Activated B cell treated with CpG ODN at 0.5 μM for 24 hours (primary cell): ENCODE measurements around the gene PNKD. TPM values are rescaled to one million over a fixed set of nuclear protein-coding genes. Genes with fewer than 3 reads are reported as not detected.

Source experiments
- ATAC-seq: fragments of 200-7000 bp; cut with Tn5 transposase; one replicate; pipeline ENCODE4 v1.10.0; 2021; ENCODE audit warnings: low read depth, mild to moderate bottlenecking, moderate library complexity
- CTCF ChIA-PET: fragments of 350-600 bp; sonication (Branson Sonifier 250); formaldehyde crosslinking; loops from one replicate; lab custom pipeline; 2021; ENCODE audit warnings: antibody characterized with exemption; lab: Charles Lee
- POLR2A ChIA-PET: fragments of 350-600 bp; sonication (Branson Sonifier 250); formaldehyde crosslinking; loops from one replicate; lab custom pipeline; 2021; ENCODE audit warnings: antibody characterized with exemption; lab: Charles Lee
- DNase-seq: peaks from one replicate; pipeline ENCODE4 v3.0.0; 2022
- H3K27ac Mint-ChIP-seq: one replicate; pipeline ENCODE4 v1.8.0; 2020; ENCODE audit warnings: mixed read lengths
- H3K27me3 Mint-ChIP-seq: one replicate; pipeline ENCODE4 v1.8.0; 2021; ENCODE audit warnings: mixed read lengths
- H3K36me3 Mint-ChIP-seq: one replicate; pipeline ENCODE4 v1.8.0; 2021; ENCODE audit warnings: low read depth, mixed read lengths
- H3K4me1 Mint-ChIP-seq: one replicate; pipeline ENCODE4 v1.8.0; 2021; ENCODE audit warnings: mixed read lengths
- H3K4me3 Mint-ChIP-seq: one replicate; pipeline ENCODE4 v1.8.0; 2020; ENCODE audit warnings: mild to moderate bottlenecking, mixed read lengths
- H3K9me3 Mint-ChIP-seq: one replicate; pipeline ENCODE4 v1.8.0; 2020; ENCODE audit warnings: mixed read lengths
- CTCF ChIP-seq: fragments of 200-600 bp; IDR thresholded peaks from one replicate; pipeline ENCODE4 v1.8.0; 2022; ENCODE audit warnings: antibody characterized with exemption, mild to moderate bottlenecking
- intact Hi-C: fragments of 100-400 bp; cut with micrococcal nuclease; formaldehyde crosslinking; loops from one replicate; pipeline ENCODE4 v1.15.1; 2024
- total RNA-seq: library from RNA; stranded (reverse); gene quantifications from 2 replicates; pipeline ENCODE4 v1.2.3, GENCODE V29; 2022

Gene PNKD
- total RNA-seq, 1 donor from 2014 or later: 21.0 TPM

GRCh38 chr2:218238887-218239286 is 31.4 kb upstream of the PNKD start:
- DNase-seq: no peak
- ChIA-PET POLR2A (interaction anchor here (1.4 kb wide), 1 partner anchor 10 kb away, joined by 7 read pairs; no protein-coding TSS in a partner anchor), CTCF (no interaction called here)

GRCh38 chr2:218244204-218244603 is 26.1 kb upstream of the PNKD start:
- no peaks in the 10 kb centered on the region for H3K27me3 Mint-ChIP-seq
- peaks cover 98% of the 10 kb centered on the region for H3K36me3 Mint-ChIP-seq

More at GRCh38 chr2:218238887-218239286, 31.4 kb upstream of the PNKD start:
- TF ChIP-seq CTCF: no peak
- Mint-ChIP-seq H3K9me3 (no peaks in the 10 kb centered on the region), H3K27ac (no peak overlapping the region), H3K4me3 (no peak overlapping the region), H3K36me3 (peaks cover 96% of the 10 kb centered on the region), H3K4me1 (no peaks in the 10 kb centered on the region), H3K27me3 (no peaks in the 10 kb centered on the region)
- intact Hi-C loops: no loop called here
- ATAC-seq: no peak

GRCh38 chr2:218244665-218245064 is 25.7 kb upstream of the PNKD start:
- no peak for TF ChIP-seq CTCF
- Mint-ChIP-seq H3K27ac (peak overlapping the region; percentile 18), H3K4me3 (no peak overlapping the region), H3K4me1 (no peaks in the 10 kb centered on the region), H3K36me3 (peaks cover 98% of the 10 kb centered on the region), H3K27me3 (no peaks in the 10 kb centered on the region), H3K9me3 (no peaks in the 10 kb centered on the region)
- DNase-seq (no peak), ATAC-seq (no peak)
- POLR2A ChIA-PET: interaction anchor here (0.9 kb wide), 1 partner anchor 10 kb away, joined by 3 read pairs; no protein-coding TSS in a partner anchor
- CTCF ChIA-PET: no interaction called here
- intact Hi-C loops: loop anchor here (2.0 to 5.0 kb wide), 2 partner anchors 16 to 57 kb away; no protein-coding TSS in a partner anchor

More at GRCh38 chr2:218244204-218244603, 26.1 kb upstream of the PNKD start:
- ATAC-seq: no peak
- no peak for DNase-seq
- Mint-ChIP-seq H3K27ac (no peak overlapping the region), H3K4me1 (no peaks in the 10 kb centered on the region), H3K9me3 (no peaks in the 10 kb centered on the region), H3K4me3 (no peak overlapping the region)
- TF ChIP-seq CTCF: no peak
- ChIA-PET CTCF (no interaction called here), POLR2A (interaction anchor here (0.9 kb wide), 1 partner anchor 32 kb away, joined by 3 read pairs; no protein-coding TSS in a partner anchor)
- intact Hi-C loops: loop anchor here (2.0 to 5.0 kb wide), 2 partner anchors 15 to 57 kb away; no protein-coding TSS in a partner anchor

GRCh38 chr2:218245214-218245613 is 25.1 kb upstream of the PNKD start:
- DNase-seq (no peak), ATAC-seq (no peak)
- ChIA-PET POLR2A (interaction anchor here (0.9 kb wide), 1 partner anchor 10 kb away, joined by 3 read pairs; no protein-coding TSS in a partner anchor), CTCF (no interaction called here)
- intact Hi-C loops: loop anchor here (2.0 kb wide), 1 partner anchor 16 kb away; no protein-coding TSS in a partner anchor
- Mint-ChIP-seq H3K9me3 (no peaks in the 10 kb centered on the region), H3K27me3 (no peaks in the 10 kb centered on the region), H3K4me1 (no peaks in the 10 kb centered on the region), H3K36me3 (peaks cover 98% of the 10 kb centered on the region), H3K27ac (peak overlapping the region; percentile 18), H3K4me3 (no peak overlapping the region)
- TF ChIP-seq CTCF: no peak

- intact Hi-C loops: no loop called here
- no peak for TF ChIP-seq CTCF
- H3K4me3 Mint-ChIP-seq: no peak overlapping the region
These were observed 20.6 kb upstream of the PNKD start for GRCh38 chr2:218249691-218250090.

More at GRCh38 chr2:218249691-218250090, 20.6 kb upstream of the PNKD start:
- Mint-ChIP-seq H3K36me3 (peaks cover 97% of the 10 kb centered on the region), H3K9me3 (no peaks in the 10 kb centered on the region), H3K4me1 (peaks cover under 1% of the 10 kb centered on the region), H3K27me3 (no peaks in the 10 kb centered on the region), H3K27ac (no peak overlapping the region)
- no peak for DNase-seq
- ChIA-PET CTCF (no interaction called here), POLR2A (interaction anchor here (1.2 kb wide), 1 partner anchor 27 kb away, joined by 3 read pairs; no protein-coding TSS in a partner anchor)
- no peak for ATAC-seq
